ENCODE data around the gene CYB5D1. TPM values are rescaled to one million over a fixed set of nuclear protein-coding genes. Genes with fewer than 3 reads are reported as not detected.

Gene CYB5D1
- polyA plus RNA-seq, 1 experiment = 6.7 TPM

DNA sequence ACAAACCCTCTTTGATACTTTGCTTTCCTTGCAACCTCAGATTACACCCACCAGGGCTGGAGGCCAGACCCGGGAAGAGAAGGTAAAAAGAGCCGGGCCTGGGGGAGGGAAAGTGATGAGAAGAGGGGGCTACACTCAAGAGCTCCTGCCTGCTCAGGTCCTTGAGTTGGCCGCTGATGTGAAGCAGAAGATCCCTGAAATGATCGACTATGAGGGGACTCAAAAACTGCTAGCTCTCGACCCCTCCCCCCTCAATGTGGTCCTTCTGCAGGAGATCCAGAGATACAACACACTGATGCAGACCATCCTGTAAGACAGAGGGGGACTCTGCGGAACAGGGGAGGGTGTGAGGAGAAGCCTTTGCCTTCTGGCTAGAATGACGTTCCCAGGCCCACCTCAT is 26.6 kb upstream of the CYB5D1 start:
- peaks cover 6% of the 10 kb centered on the region for H3K27me3 ChIP-seq (ENCODE audit: control insufficient read depth, insufficient read depth, low read length)
- TF ChIP-seq, protein P1, sequence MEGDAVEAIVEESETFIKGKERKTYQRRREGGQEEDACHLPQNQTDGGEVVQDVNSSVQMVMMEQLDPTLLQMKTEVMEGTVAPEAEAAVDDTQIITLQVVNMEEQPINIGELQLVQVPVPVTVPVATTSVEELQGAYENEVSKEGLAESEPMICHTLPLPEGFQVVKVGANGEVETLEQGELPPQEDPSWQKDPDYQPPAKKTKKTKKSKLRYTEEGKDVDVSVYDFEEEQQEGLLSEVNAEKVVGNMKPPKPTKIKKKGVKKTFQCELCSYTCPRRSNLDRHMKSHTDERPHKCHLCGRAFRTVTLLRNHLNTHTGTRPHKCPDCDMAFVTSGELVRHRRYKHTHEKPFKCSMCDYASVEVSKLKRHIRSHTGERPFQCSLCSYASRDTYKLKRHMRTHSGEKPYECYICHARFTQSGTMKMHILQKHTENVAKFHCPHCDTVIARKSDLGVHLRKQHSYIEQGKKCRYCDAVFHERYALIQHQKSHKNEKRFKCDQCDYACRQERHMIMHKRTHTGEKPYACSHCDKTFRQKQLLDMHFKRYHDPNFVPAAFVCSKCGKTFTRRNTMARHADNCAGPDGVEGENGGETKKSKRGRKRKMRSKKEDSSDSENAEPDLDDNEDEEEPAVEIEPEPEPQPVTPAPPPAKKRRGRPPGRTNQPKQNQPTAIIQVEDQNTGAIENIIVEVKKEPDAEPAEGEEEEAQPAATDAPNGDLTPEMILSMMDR (IDR thresholded peaks at IDR 0.05; ENCODE audit: insufficient read depth, low read depth, low read length) = no peak
- H3K4me3 ChIP-seq (ENCODE audit: low read depth, low read length) = no peak overlapping the region
- no peak for DNase-seq (ENCODE audit: low read depth)
- H3K36me3 ChIP-seq (ENCODE audit: control insufficient read depth, insufficient read depth, low read length) = no peaks in the 10 kb centered on the region
- ChIA-PET CTCF (interaction anchor here (0.6 to 2.9 kb wide), 2 partner anchors 8 to 905 kb away, joined by 3 to 13 read pairs; no protein-coding TSS in a partner anchor), POLR2A (no interaction called here)

- ChIA-PET CTCF (interaction anchor here (1.2 to 3.4 kb wide), 6 partner anchors 9 to 89 kb away, joined by 3 to 26 read pairs (median 10); no protein-coding TSS in a partner anchor), POLR2A (no interaction called here)
- Histone ChIP-seq H3K4me3 (ENCODE audit: low read depth, low read length) (no peak overlapping the region), H3K36me3 (ENCODE audit: control insufficient read depth, insufficient read depth, low read length) (no peaks in the 10 kb centered on the region), H3K27me3 (ENCODE audit: control insufficient read depth, insufficient read depth, low read length) (peaks cover 6% of the 10 kb centered on the region)
- TF ChIP-seq, protein P1 (IDR thresholded peaks at IDR 0.05; ENCODE audit: insufficient read depth, low read depth, low read length) = no peak
- DNase-seq (ENCODE audit: low read depth) = no peak
Observed at GRCh38 chr17:7832431-7832830, 25.4 kb upstream of the CYB5D1 start.

DNA sequence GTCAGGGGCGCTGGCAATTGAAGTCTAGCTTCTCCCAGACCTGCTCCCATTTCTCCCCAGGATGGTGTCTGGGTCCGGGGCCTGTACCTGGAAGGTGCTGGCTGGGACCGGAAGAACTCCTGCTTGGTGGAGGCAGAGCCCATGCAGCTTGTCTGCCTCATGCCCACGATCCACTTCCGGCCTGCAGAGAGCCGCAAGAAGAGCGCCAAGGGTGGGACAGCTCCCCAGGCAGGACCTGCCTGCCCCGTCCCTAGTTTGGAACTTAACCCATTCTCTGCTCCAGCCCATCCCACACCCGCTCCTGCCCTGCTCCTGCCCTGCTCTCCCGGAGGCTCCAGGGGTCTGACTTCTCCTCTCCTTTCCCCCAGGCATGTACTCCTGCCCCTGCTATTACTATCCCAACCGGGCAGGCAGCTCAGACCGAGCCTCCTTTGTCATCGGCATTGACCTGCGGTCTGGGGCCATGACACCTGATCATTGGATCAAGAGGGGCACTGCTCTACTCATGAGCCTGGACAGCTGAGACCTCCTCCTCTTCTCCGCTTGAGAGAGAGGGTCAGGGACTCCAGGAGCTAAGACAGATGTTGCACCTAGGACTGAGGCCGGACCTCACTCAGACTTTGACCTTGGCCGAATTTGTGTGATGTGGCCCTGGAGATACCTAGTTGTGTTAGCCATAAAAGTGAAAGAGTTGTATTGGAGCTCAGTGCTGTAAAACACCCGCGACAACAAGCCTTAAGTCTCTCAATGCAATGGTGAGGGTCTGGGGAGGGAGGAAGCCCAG is 24.6 kb upstream of the CYB5D1 start:
- TF ChIP-seq, protein P1 (IDR thresholded peaks at IDR 0.05; ENCODE audit: insufficient read depth, low read depth, low read length) = no peak
- Histone ChIP-seq H3K36me3 (ENCODE audit: control insufficient read depth, insufficient read depth, low read length) (no peaks in the 10 kb centered on the region), H3K4me3 (ENCODE audit: low read depth, low read length) (no peak overlapping the region), H3K27me3 (ENCODE audit: control insufficient read depth, insufficient read depth, low read length) (peaks cover 6% of the 10 kb centered on the region)
- CTCF ChIA-PET = interaction anchor here (0.7 to 3.4 kb wide), 13 partner anchors 8 to 224 kb away, joined by 3 to 26 read pairs (median 7); partner anchors contain the start of gene NAA38
- POLR2A ChIA-PET = no interaction called here
- no peak for DNase-seq (ENCODE audit: low read depth)

DNA sequence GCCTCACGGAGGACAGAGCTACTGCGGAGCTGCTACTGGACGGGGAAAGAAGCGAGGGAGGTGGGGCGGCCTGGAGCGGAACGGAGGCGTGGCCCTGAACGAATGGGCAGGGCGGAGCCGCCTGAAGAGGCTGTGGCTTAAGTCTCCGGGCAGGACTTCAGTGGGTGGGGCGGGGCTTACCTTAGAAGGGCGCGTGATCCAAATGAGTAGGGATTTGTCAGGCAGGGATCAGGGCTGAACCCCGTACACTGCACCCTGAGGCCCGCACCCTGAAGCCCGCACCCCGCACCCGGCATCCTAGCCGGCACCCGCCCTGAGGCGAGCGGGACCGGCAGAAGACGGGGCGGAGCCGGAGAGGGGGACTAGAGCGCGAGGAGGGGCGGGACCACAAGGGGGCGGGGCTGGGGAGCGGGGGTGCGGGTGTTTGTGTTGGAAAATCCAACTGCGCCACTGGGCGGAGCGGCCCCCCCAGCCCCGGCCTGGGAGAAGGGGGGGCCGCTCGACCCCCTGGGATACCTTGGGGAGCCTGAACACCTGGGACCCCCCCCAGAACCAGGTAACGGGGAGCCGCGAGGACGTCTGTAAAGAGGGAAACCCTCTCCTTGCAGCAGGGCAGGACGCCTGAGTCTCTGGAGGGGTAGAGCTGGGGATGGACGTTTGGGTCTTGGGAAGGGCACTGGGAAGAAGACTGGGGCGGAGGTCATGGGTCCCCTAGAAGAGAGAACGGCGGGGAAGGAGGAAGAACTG is 23.8 kb upstream of the CYB5D1 start, which contains the start of gene KDM6B:
KDM6B (plus strand) TSS at position 423 of the 747 bp plus-strand sequence. CDS start 11,338 bp downstream, outside the sequence.
- H3K27me3 ChIP-seq (ENCODE audit: control insufficient read depth, insufficient read depth, low read length) = peaks cover 6% of the 10 kb centered on the region
- CTCF ChIA-PET = interaction anchor here (0.7 to 3.4 kb wide), 25 partner anchors 9 to 225 kb away, joined by 3 to 26 read pairs (median 4); partner anchors contain the start of gene NAA38
- POLR2A ChIA-PET = no interaction called here
- H3K4me3 ChIP-seq (ENCODE audit: low read depth, low read length) = peak within 1 kb of the TSS; percentile 85
- TF ChIP-seq, protein P1 (IDR thresholded peaks at IDR 0.05; ENCODE audit: insufficient read depth, low read depth, low read length) = no peak
- DNase-seq (ENCODE audit: low read depth) = no peak
- H3K36me3 ChIP-seq (ENCODE audit: control insufficient read depth, insufficient read depth, low read length) = no peaks in the 10 kb centered on the region

- Histone ChIP-seq H3K36me3 (ENCODE audit: control insufficient read depth, insufficient read depth, low read length) (no peaks in the 10 kb centered on the region), H3K27me3 (ENCODE audit: control insufficient read depth, insufficient read depth, low read length) (peaks cover 4% of the 10 kb centered on the region), H3K4me3 (ENCODE audit: low read depth, low read length) (peak overlapping the region; percentile 85)
- TF ChIP-seq, protein P1 (IDR thresholded peaks at IDR 0.05; ENCODE audit: insufficient read depth, low read depth, low read length) = no peak
- DNase-seq (ENCODE audit: low read depth) = no peak
- ChIA-PET CTCF (interaction anchor here (0.8 to 3.4 kb wide), 19 partner anchors 10 to 224 kb away, joined by 3 to 26 read pairs (median 5); partner anchors contain the start of gene NAA38), POLR2A (no interaction called here)
Observed at GRCh38 chr17:7834542-7834956, 23.3 kb upstream of the CYB5D1 start.

Measured in BJ (cell line).